PFSK-1 (cell line): ENCODE results near the gene TMOD3.

ENCODE experiments used
- FOXP2 ChIP-seq: optimal IDR thresholded peaks from 2 replicates; pipeline ENCODE3; 2011; ENCODE audit warnings: borderline replicate concordance, control low read depth, inconsistent platforms; ENCODE audit not compliant: insufficient read depth; ENCODE audit errors: extremely low read length, extremely low read depth
- POLR2AphosphoS5 ChIP-seq: IDR thresholded peaks from 2 replicates; pipeline ENCODE4 v1.6.1; 2012; ENCODE audit warnings: low read depth, mild to moderate bottlenecking, control low read depth, low read length, moderate library complexity
- REST ChIP-seq, 2 experiments: IDR thresholded peaks; 2 replicates each; pipeline versions ENCODE4 v1.6.1 to v1.8.0; 2011 to 2012; ENCODE audit warnings: low read depth in 2 of 2, low read length in 2 of 2, control low read depth in 1 of 2, inconsistent platforms in 1 of 2, mild to moderate bottlenecking in 1 of 2, moderate library complexity in 1 of 2; ENCODE audit not compliant: insufficient read depth in 1 of 2
- SIN3A ChIP-seq: IDR thresholded peaks from 2 replicates; pipeline ENCODE4 v1.6.1; 2012; ENCODE audit warnings: mild to moderate bottlenecking, low read length, moderate library complexity, borderline replicate concordance; ENCODE audit not compliant: insufficient read depth
- TAF1 ChIP-seq: IDR thresholded peaks from 2 replicates; pipeline ENCODE4 v1.6.1; 2012; ENCODE audit warnings: low read length, control low read depth, borderline replicate concordance; ENCODE audit not compliant: insufficient read depth

- TF ChIP-seq SIN3A (no peak), POLR2AphosphoS5 (no peak), REST (IDR thresholded peaks at IDR 0.05; ENCODE audit: insufficient read depth in 1 of 2, low read depth in 2 of 2, low read length in 2 of 2) (no peak), TAF1 (no peak), FOXP2 (no peak)
Measured at GRCh38 chr15:51887887-51888592, 58.6 kb downstream of the TMOD3 start.
